CD4-positive, alpha-beta memory T cell (primary cell): ENCODE measurements around the gene ARID3A. TPM values are rescaled to one million over a fixed set of nuclear protein-coding genes. Genes with fewer than 3 reads are reported as not detected.
A peak's percentile ranks its signal among the peaks of the same experiment; 100 is the strongest.

ENCODE experiments used
- CTCF ChIA-PET: fragments of 350-600 bp; sonication (Branson Sonifier 250); formaldehyde crosslinking; loops from one replicate; lab custom pipeline; 2021; ENCODE audit warnings: inconsistent platforms; ENCODE audit not compliant: partially characterized antibody; lab: Charles Lee
- POLR2A ChIA-PET: fragments of 350-600 bp; sonication (Branson Sonifier 250); formaldehyde crosslinking; loops from one replicate; lab custom pipeline; 2021; ENCODE audit not compliant: partially characterized antibody; lab: Charles Lee
- DNase-seq, 5 donors: peaks; one replicate each; pipeline versions ENCODE4 v3.0.0 to v3.0.0-alpha.2; 2020 to 2022; ENCODE audit warnings: mixed read lengths in 1 of 5
- H3K27ac ChIP-seq: one replicate; pipeline ENCODE4 v1.7.0; 2013; ENCODE audit warnings: low read depth, low read length
- H3K27me3 ChIP-seq: 2 replicates; pipeline ENCODE4 v1.7.0; 2013; ENCODE audit warnings: mild to moderate bottlenecking, low read length, moderate library complexity; ENCODE audit not compliant: insufficient read depth
- H3K36me3 ChIP-seq: 2 replicates; pipeline ENCODE4 v1.7.0; 2013; ENCODE audit warnings: mild to moderate bottlenecking, low read length, moderate library complexity; ENCODE audit not compliant: insufficient read depth
- H3K4me1 ChIP-seq: 2 replicates; pipeline ENCODE4 v1.7.0; 2013; ENCODE audit warnings: mild to moderate bottlenecking, low read length, moderate library complexity; ENCODE audit not compliant: insufficient read depth
- H3K4me3 ChIP-seq, 2 donors: one replicate each; pipeline ENCODE4 v1.7.0; 2013; ENCODE audit warnings: low read length in 2 of 2, mild to moderate bottlenecking in 1 of 2
- H3K9me3 ChIP-seq, 2 donors: one replicate each; pipeline ENCODE4 v1.7.0; 2013; ENCODE audit warnings: low read length in 2 of 2, control low read depth in 1 of 2; ENCODE audit not compliant: control insufficient read depth in 1 of 2
- H3K27ac Mint-ChIP-seq, 7 donors: one replicate each; pipeline ENCODE4 v1.8.0; 2020 to 2021; ENCODE audit warnings: mixed read lengths in 7 of 7, mild to moderate bottlenecking in 6 of 7, inconsistent platforms in 3 of 7, moderate library complexity in 3 of 7
- H3K27me3 Mint-ChIP-seq, 2 donors: one replicate each; pipeline ENCODE4 v1.8.0; 2020 to 2021; ENCODE audit warnings: mixed read lengths in 2 of 2
- H3K36me3 Mint-ChIP-seq, 2 donors: one replicate each; pipeline ENCODE4 v1.8.0; 2020 to 2021; ENCODE audit warnings: mixed read lengths in 2 of 2, inconsistent platforms in 1 of 2, mild to moderate bottlenecking in 1 of 2
- H3K4me1 Mint-ChIP-seq, 4 donors: one replicate each; pipeline ENCODE4 v1.8.0; 2020 to 2021; ENCODE audit warnings: mixed read lengths in 4 of 4, mild to moderate bottlenecking in 1 of 4
- H3K4me3 Mint-ChIP-seq, 8 donors: one replicate each; pipeline ENCODE4 v1.8.0; 2020 to 2021; ENCODE audit warnings: mixed read lengths in 8 of 8, mild to moderate bottlenecking in 7 of 8, moderate library complexity in 6 of 8, inconsistent platforms in 3 of 8
- H3K9me3 Mint-ChIP-seq, 8 donors: one replicate each; pipeline ENCODE4 v1.8.0; 2020 to 2021; ENCODE audit warnings: mixed read lengths in 8 of 8, mild to moderate bottlenecking in 5 of 8, inconsistent platforms in 3 of 8, moderate library complexity in 1 of 8
- intact Hi-C: fragments of 100-400 bp; cut with micrococcal nuclease; formaldehyde crosslinking; loops from one replicate; pipeline ENCODE4 v1.15.1; 2023
- polyA plus RNA-seq, 2 donors: library from polyadenylated mRNA; unstranded; fragments of 300-500 nt; fragmentation: Illumina TruSeq; gene quantifications; one replicate each; pipeline ENCODE4 v1.2.3, GENCODE V29; 2021
- total RNA-seq, 2 experiments: library from RNA; stranded (reverse); gene quantifications; one replicate each; pipeline ENCODE4 v1.2.3, GENCODE V29; 2021

Gene ARID3A
- total and polyA plus RNA-seq, 4 experiments from 2014 or later = 0.27 to 9.6 (median 5.2) TPM

GRCh38 chr19:973726-974563, 48.1 kb downstream of the ARID3A start:
- H3K27ac Mint-ChIP-seq = no peak overlapping the region
- CTCF ChIA-PET = interaction anchor here (1.0 to 1.9 kb wide), 3 partner anchors 8 to 110 kb away, joined by 3 to 7 read pairs (median 3); no protein-coding TSS in a partner anchor
- H3K4me3 ChIP-seq = no peak overlapping the region
- peaks cover 8 to 16% of the 10 kb centered on the region in 2 donors for H3K36me3 Mint-ChIP-seq
- no peaks in the 10 kb centered on the region for H3K4me1 Mint-ChIP-seq
- no peaks in the 10 kb centered on the region for H3K27me3 Mint-ChIP-seq
- peak in 1 of 5 donors; percentile 13 for DNase-seq
- POLR2A ChIA-PET = interaction anchor here (1.2 kb wide), 1 partner anchor 10 kb away, joined by 4 read pairs; the partner anchor contains the start of gene WDR18
- peaks cover 0 to 9% (median 6%) of the 10 kb centered on the region in 8 donors for H3K9me3 Mint-ChIP-seq
- no peak overlapping the region for H3K27ac ChIP-seq
- no peaks in the 10 kb centered on the region for H3K36me3 ChIP-seq
- no peaks in the 10 kb centered on the region for H3K4me1 ChIP-seq
- no peak overlapping the region for H3K4me3 Mint-ChIP-seq
- intact Hi-C loops = no loop called here
- no peaks in the 10 kb centered on the region for H3K27me3 ChIP-seq
- peaks cover 0 to 7% of the 10 kb centered on the region in 2 donors for H3K9me3 ChIP-seq

GRCh38 chr19:974564-975257, 48.9 kb downstream of the ARID3A start:
- H3K36me3 ChIP-seq = no peaks in the 10 kb centered on the region
- H3K9me3 Mint-ChIP-seq = peaks cover 0 to 9% (median 6%) of the 10 kb centered on the region in 8 donors
- no peaks in the 10 kb centered on the region for H3K4me1 ChIP-seq
- peaks cover 8 to 16% of the 10 kb centered on the region in 2 donors for H3K36me3 Mint-ChIP-seq
- CTCF ChIA-PET = no interaction called here
- H3K9me3 ChIP-seq = peaks cover 0 to 7% of the 10 kb centered on the region in 2 donors
- intact Hi-C loops = no loop called here
- H3K27ac Mint-ChIP-seq = no peak overlapping the region
- DNase-seq = peak in 1 of 5 donors; percentile 14
- no peak overlapping the region for H3K4me3 ChIP-seq
- H3K27me3 Mint-ChIP-seq = no peaks in the 10 kb centered on the region
- H3K4me1 Mint-ChIP-seq = no peaks in the 10 kb centered on the region
- no peak overlapping the region for H3K4me3 Mint-ChIP-seq
- POLR2A ChIA-PET = no interaction called here
- no peak overlapping the region for H3K27ac ChIP-seq
- H3K27me3 ChIP-seq = no peaks in the 10 kb centered on the region

- ChIA-PET POLR2A (no interaction called here), CTCF (interaction anchor here (0.6 kb wide), 1 partner anchor 50 kb away, joined by 4 read pairs; no protein-coding TSS in a partner anchor)
- no peaks in the 10 kb centered on the region for H3K4me1 Mint-ChIP-seq
These were observed 50.6 kb downstream of the ARID3A start for GRCh38 chr19:976476-976875.

GRCh38 chr19:977058-977464, 51.2 kb downstream of the ARID3A start:
- ChIA-PET POLR2A (no interaction called here), CTCF (no interaction called here)
- H3K9me3 ChIP-seq = no peaks in the 10 kb centered on the region
- Mint-ChIP-seq H3K27ac (no peak overlapping the region), H3K4me1 (no peaks in the 10 kb centered on the region), H3K4me3 (no peak overlapping the region), H3K27me3 (no peaks in the 10 kb centered on the region), H3K36me3 (peaks cover 3 to 6% of the 10 kb centered on the region in 2 donors), H3K9me3 (peaks cover 0 to 2% (median 0%) of the 10 kb centered on the region in 8 donors)
- H3K27ac ChIP-seq = no peak overlapping the region
- H3K4me3 ChIP-seq = no peak overlapping the region
- H3K4me1 ChIP-seq = no peaks in the 10 kb centered on the region
- no peaks in the 10 kb centered on the region for H3K27me3 ChIP-seq
- H3K36me3 ChIP-seq = no peaks in the 10 kb centered on the region
- DNase-seq = peak in 1 of 5 donors; percentile 3
- intact Hi-C loops = no loop called here

More at GRCh38 chr19:976476-976875, 50.6 kb downstream of the ARID3A start:
- Mint-ChIP-seq H3K36me3 (peaks cover 3 to 7% of the 10 kb centered on the region in 2 donors), H3K4me3 (no peak overlapping the region), H3K9me3 (peaks cover 0 to 2% (median 0%) of the 10 kb centered on the region in 8 donors), H3K27me3 (no peaks in the 10 kb centered on the region), H3K27ac (no peak overlapping the region)
- H3K27ac ChIP-seq = no peak overlapping the region
- H3K9me3 ChIP-seq = no peaks in the 10 kb centered on the region
- intact Hi-C loops = no loop called here
- H3K36me3 ChIP-seq = no peaks in the 10 kb centered on the region
- H3K4me1 ChIP-seq = no peaks in the 10 kb centered on the region
- no peak overlapping the region for H3K4me3 ChIP-seq
- no peaks in the 10 kb centered on the region for H3K27me3 ChIP-seq
- DNase-seq = peak in 1 of 5 donors; percentile 10

- Histone ChIP-seq H3K9me3 (no peaks in the 10 kb centered on the region), H3K4me1 (peaks cover 12% of the 10 kb centered on the region), H3K4me3 (no peak overlapping the region), H3K27ac (no peak overlapping the region), H3K27me3 (no peaks in the 10 kb centered on the region), H3K36me3 (no peaks in the 10 kb centered on the region)
- H3K9me3 Mint-ChIP-seq = no peaks in the 10 kb centered on the region
- ChIA-PET POLR2A (no interaction called here), CTCF (interaction anchor here (6.5 kb wide), 1 partner anchor 57 kb away, joined by 118 read pairs; no protein-coding TSS in a partner anchor)
- H3K4me3 Mint-ChIP-seq = no peak overlapping the region
- peaks cover 0 to 2% of the 10 kb centered on the region in 2 donors for H3K36me3 Mint-ChIP-seq
- no peak overlapping the region for H3K27ac Mint-ChIP-seq
- peaks cover 0 to 10% (median 1%) of the 10 kb centered on the region in 4 donors for H3K4me1 Mint-ChIP-seq
- H3K27me3 Mint-ChIP-seq = no peaks in the 10 kb centered on the region
- peak in 1 of 5 donors; percentile 14 for DNase-seq
- intact Hi-C loops = no loop called here
These were observed 53.5 kb downstream of the ARID3A start for GRCh38 chr19:979318-979741.

- Histone ChIP-seq H3K27me3 (no peaks in the 10 kb centered on the region), H3K4me1 (peaks cover 21% of the 10 kb centered on the region), H3K27ac (no peak overlapping the region), H3K36me3 (no peaks in the 10 kb centered on the region), H3K9me3 (no peaks in the 10 kb centered on the region), H3K4me3 (no peak overlapping the region)
- Mint-ChIP-seq H3K27me3 (no peaks in the 10 kb centered on the region), H3K9me3 (no peaks in the 10 kb centered on the region), H3K4me3 (no peak overlapping the region), H3K4me1 (peaks cover 4 to 18% (median 8%) of the 10 kb centered on the region in 4 donors), H3K36me3 (peaks cover 0 to 9% of the 10 kb centered on the region in 2 donors), H3K27ac (no peak overlapping the region)
- POLR2A ChIA-PET = no interaction called here
- CTCF ChIA-PET = interaction anchor here (1.0 to 6.5 kb wide), 4 partner anchors 36 to 402 kb away, joined by 3 to 118 read pairs (median 8); no protein-coding TSS in a partner anchor
- intact Hi-C loops = loop anchor here (5.0 kb wide), 1 partner anchor 57 kb away; no protein-coding TSS in a partner anchor
- DNase-seq = peak in 1 of 5 donors; percentile 29
These were observed 54.5 kb downstream of the ARID3A start for GRCh38 chr19:980133-980998.
